Non-pigmented ciliary epithelial cell (primary cell): ENCODE data around the gene TPD52L1.
"Not testable (repeated sequence)": the region's sequence is repeated elsewhere in the genome, so short reads cannot be mapped to it uniquely, and the experiment has no call there.

Source experiments
- DNase-seq: peaks from one replicate; pipeline ENCODE4 v3.0.0-alpha.2; 2010; ENCODE audit warnings: low read depth

Gene TPD52L1

GRCh38 chr6:125153391-125154117 lies at the start of gene TPD52L1:
TSS of gene TPD52L1 (plus strand) at chr6:125153773. CDS start at chr6:125153952, 179 bp downstream.
- no peak for DNase-seq

- DNase-seq, result no peak
Measured at GRCh38 chr6:125104425-125104824, 49.1 kb upstream of the TPD52L1 start.

GRCh38 chr6:125107048-125107447 lies 46.5 kb upstream of the TPD52L1 start:
- no peak for DNase-seq

GRCh38 chr6:125107896-125108295 lies 45.7 kb upstream of the TPD52L1 start:
- DNase-seq, result no peak

- no peak for DNase-seq
Measured at GRCh38 chr6:125110056-125110455, 43.5 kb upstream of the TPD52L1 start.

GRCh38 chr6:125111219-125111983 lies 42.2 kb upstream of the TPD52L1 start:
- no peak for DNase-seq

- no peak for DNase-seq
Measured at GRCh38 chr6:125112934-125113333, 40.6 kb upstream of the TPD52L1 start.

GRCh38 chr6:125114248-125114858 lies 39.2 kb upstream of the TPD52L1 start:
- no peak for DNase-seq

- DNase-seq, result no peak
Measured at GRCh38 chr6:125116170-125116569, 37.4 kb upstream of the TPD52L1 start.

- no peak for DNase-seq
Measured at GRCh38 chr6:125116710-125117109, 36.9 kb upstream of the TPD52L1 start.

GRCh38 chr6:125117818-125118217 lies 35.8 kb upstream of the TPD52L1 start:
- DNase-seq, result no peak

- no peak for DNase-seq
Measured at GRCh38 chr6:125120054-125120590, 33.5 kb upstream of the TPD52L1 start.

GRCh38 chr6:125121894-125122293 lies 31.7 kb upstream of the TPD52L1 start:
- DNase-seq, result no peak

GRCh38 chr6:125123051-125123450 lies 30.5 kb upstream of the TPD52L1 start:
- DNase-seq, result no peak

- DNase-seq, result no peak
Measured at GRCh38 chr6:125123468-125124048, 30.0 kb upstream of the TPD52L1 start.

GRCh38 chr6:125124049-125124669 lies 29.4 kb upstream of the TPD52L1 start:
- no peak for DNase-seq

GRCh38 chr6:125125856-125126255 lies 27.7 kb upstream of the TPD52L1 start:
- not testable (repeated sequence) for DNase-seq

- no peak for DNase-seq
Measured at GRCh38 chr6:125129354-125129753, 24.2 kb upstream of the TPD52L1 start.

- DNase-seq, result no peak
Measured at GRCh38 chr6:125132058-125132457, 21.5 kb upstream of the TPD52L1 start.

- DNase-seq, result no peak
Measured at GRCh38 chr6:125136378-125136777, 17.2 kb upstream of the TPD52L1 start.

GRCh38 chr6:125138083-125138482 lies 15.5 kb upstream of the TPD52L1 start:
- no peak for DNase-seq

- no peak for DNase-seq
Measured at GRCh38 chr6:125140808-125141207, 12.8 kb upstream of the TPD52L1 start.
